ENCODE data around the gene NR6A1.
A peak's percentile ranks its signal among the peaks of the same experiment; 100 is the strongest.

Gene NR6A1

DNA sequence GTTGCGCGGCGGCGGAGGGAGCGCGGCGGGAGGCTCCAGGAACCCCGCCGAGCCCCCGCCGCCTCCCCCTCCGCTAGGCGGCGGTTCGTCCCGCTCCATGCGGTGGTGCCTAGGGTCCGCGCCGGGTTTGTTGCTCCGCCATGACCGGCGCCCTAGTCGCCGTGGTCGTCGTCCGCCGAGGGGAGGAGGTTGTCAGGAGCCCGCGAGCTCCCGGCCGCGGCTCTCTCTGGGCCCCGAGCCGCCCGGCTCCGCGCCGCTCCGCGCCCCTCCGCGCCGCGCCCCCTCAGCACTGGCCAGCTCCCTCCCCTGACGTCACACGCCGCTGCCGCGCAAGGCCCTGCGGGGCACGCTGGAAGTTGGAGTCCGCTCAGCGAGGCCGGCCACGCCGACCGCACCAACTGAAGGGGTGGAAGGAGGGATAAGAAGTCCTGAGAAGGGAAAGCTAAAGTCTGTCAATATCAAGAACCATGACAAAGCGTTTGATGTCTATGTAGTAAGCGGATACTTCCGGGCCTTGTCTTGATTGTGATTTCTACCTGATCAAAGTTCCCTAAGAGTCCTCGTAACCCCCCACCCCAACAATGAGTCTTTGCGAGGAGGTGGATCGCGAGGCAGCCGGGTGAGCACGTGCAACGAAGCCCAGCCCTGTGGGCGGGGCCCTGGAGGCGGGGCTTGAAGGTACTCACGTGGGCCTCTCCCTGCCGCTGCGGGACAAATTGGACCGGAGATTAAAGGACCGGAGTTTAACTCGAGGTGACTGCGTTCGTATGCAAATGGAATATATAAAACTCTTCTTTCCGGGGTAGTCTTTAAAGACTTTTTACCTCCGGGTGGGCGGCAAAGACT lies at the start of gene NR6A1:
Gene NR6A1 (minus strand): TSS at position 291 of the 846 bp plus-strand sequence.
- H3K27ac ChIP-seq (ENCODE audit: low read depth, low read length) = peak within 1 kb of the TSS; percentile 71
- H3K9me3 ChIP-seq (ENCODE audit: control insufficient read depth in 1 of 2, low read length in 2 of 2) = no peaks in the 10 kb centered on the region
- peaks cover 22 to 24% of the 10 kb centered on the region in 2 donors for H3K4me1 ChIP-seq (ENCODE audit: control insufficient read depth in 1 of 2, insufficient read depth in 2 of 2, low read length in 2 of 2)
- H3K36me3 ChIP-seq (ENCODE audit: control insufficient read depth in 1 of 2, insufficient read depth in 2 of 2, low read length in 2 of 2) = no peaks in the 10 kb centered on the region
- H3K27me3 ChIP-seq (ENCODE audit: control insufficient read depth in 1 of 2, insufficient read depth in 2 of 2, low read length in 2 of 2) = peaks cover 2 to 4% of the 10 kb centered on the region in 2 donors
- peak within 1 kb of the TSS; percentile 72 to 73 for H3K9ac ChIP-seq (ENCODE audit: low read depth in 1 of 2, low read length in 2 of 2)
- peak within 1 kb of the TSS; percentile 85 to 88 for H3K4me3 ChIP-seq (ENCODE audit: low read depth in 1 of 2, low read length in 2 of 2)

DNA sequence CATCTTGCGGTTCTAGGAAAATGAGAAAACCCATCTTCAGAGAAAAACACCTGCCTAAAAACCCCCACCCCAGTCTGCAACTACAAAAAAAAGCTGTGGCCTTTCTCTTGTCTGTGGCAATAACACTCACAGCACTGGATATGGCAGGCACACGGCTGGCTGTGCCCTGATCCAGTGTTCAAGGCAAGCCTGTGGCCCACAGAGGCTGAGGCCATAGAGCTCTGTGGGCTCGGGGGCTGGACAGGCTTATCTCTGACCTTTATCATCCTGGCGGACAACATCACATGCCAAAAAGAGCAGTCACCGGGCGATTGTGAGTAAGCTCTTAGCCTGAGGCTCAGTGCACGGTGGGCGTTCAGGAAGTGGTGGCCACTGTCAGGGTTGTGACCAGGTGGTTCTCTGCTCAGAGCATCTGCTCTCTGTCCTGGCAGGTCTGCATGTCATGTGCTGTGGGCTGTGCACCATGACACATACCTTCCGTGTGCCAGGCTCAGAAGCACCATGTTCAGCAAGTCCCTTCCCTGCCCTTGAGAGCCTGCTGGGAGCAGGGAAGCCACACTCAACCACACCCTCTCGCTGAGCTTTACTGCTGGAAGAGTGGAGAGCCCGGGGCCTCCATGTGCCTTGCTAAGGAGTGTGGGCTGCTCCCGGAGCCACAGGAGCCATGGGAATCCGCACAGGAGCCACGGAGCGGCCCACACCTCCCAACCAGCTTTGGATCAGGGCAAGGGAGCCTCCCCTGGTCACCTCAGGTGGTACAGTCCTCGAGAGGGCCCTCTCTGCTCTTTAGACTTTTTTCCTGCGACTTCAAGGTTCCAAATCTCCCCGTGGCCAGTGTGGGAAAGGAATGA lies 47.5 kb upstream of the NR6A1 start:
- Histone ChIP-seq H3K27me3 (ENCODE audit: control insufficient read depth in 1 of 2, insufficient read depth in 2 of 2, low read length in 2 of 2) (no peaks in the 10 kb centered on the region), H3K9ac (ENCODE audit: low read depth in 1 of 2, low read length in 2 of 2) (no peak overlapping the region), H3K4me3 (ENCODE audit: low read depth in 1 of 2, low read length in 2 of 2) (no peak overlapping the region), H3K9me3 (ENCODE audit: control insufficient read depth in 1 of 2, low read length in 2 of 2) (no peaks in the 10 kb centered on the region), H3K4me1 (ENCODE audit: control insufficient read depth in 1 of 2, insufficient read depth in 2 of 2, low read length in 2 of 2) (peaks cover 14 to 15% of the 10 kb centered on the region in 2 donors), H3K27ac (ENCODE audit: low read depth, low read length) (no peak overlapping the region), H3K36me3 (ENCODE audit: control insufficient read depth in 1 of 2, insufficient read depth in 2 of 2, low read length in 2 of 2) (no peaks in the 10 kb centered on the region)

- Histone ChIP-seq H3K27me3 (ENCODE audit: control insufficient read depth in 1 of 2, insufficient read depth in 2 of 2, low read length in 2 of 2) (no peaks in the 10 kb centered on the region), H3K9ac (ENCODE audit: low read depth in 1 of 2, low read length in 2 of 2) (no peak overlapping the region), H3K4me3 (ENCODE audit: low read depth in 1 of 2, low read length in 2 of 2) (no peak overlapping the region), H3K4me1 (ENCODE audit: control insufficient read depth in 1 of 2, insufficient read depth in 2 of 2, low read length in 2 of 2) (peaks cover 8 to 9% of the 10 kb centered on the region in 2 donors), H3K36me3 (ENCODE audit: control insufficient read depth in 1 of 2, insufficient read depth in 2 of 2, low read length in 2 of 2) (no peaks in the 10 kb centered on the region), H3K9me3 (ENCODE audit: control insufficient read depth in 1 of 2, low read length in 2 of 2) (no peaks in the 10 kb centered on the region), H3K27ac (ENCODE audit: low read depth, low read length) (no peak overlapping the region)
Observed at GRCh38 chr9:124815601-124816000, 44.5 kb upstream of the NR6A1 start.

DNA sequence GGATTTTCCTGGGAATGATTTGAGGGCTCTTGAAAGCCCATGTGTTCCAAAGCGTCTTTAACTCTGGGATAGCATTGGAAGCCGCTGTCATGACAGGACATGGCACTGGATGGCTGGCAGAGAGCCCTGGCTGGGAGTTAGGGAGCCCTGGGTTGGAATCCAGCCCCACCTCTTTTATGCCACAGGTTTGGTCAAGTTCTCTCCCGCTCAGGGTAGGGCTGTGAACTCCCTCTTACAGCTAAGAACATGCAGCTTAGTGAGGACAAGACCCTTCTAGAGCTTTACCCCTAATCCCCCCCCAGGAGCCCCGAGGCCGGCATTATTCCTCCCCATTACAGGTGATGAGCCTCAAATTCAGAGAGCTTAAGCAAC lies 43.0 kb upstream of the NR6A1 start:
- H3K9me3 ChIP-seq (ENCODE audit: control insufficient read depth in 1 of 2, low read length in 2 of 2) = no peaks in the 10 kb centered on the region
- no peaks in the 10 kb centered on the region for H3K27me3 ChIP-seq (ENCODE audit: control insufficient read depth in 1 of 2, insufficient read depth in 2 of 2, low read length in 2 of 2)
- H3K4me3 ChIP-seq (ENCODE audit: low read depth in 1 of 2, low read length in 2 of 2) = no peak overlapping the region
- H3K9ac ChIP-seq (ENCODE audit: low read depth in 1 of 2, low read length in 2 of 2) = no peak overlapping the region
- H3K27ac ChIP-seq (ENCODE audit: low read depth, low read length) = no peak overlapping the region
- no peaks in the 10 kb centered on the region for H3K36me3 ChIP-seq (ENCODE audit: control insufficient read depth in 1 of 2, insufficient read depth in 2 of 2, low read length in 2 of 2)
- peaks cover 8% of the 10 kb centered on the region in 2 donors for H3K4me1 ChIP-seq (ENCODE audit: control insufficient read depth in 1 of 2, insufficient read depth in 2 of 2, low read length in 2 of 2)

- H3K9me3 ChIP-seq (ENCODE audit: control insufficient read depth in 1 of 2, low read length in 2 of 2) = no peaks in the 10 kb centered on the region
- no peak overlapping the region for H3K27ac ChIP-seq (ENCODE audit: low read depth, low read length)
- peaks cover 3% of the 10 kb centered on the region in 2 donors for H3K4me1 ChIP-seq (ENCODE audit: control insufficient read depth in 1 of 2, insufficient read depth in 2 of 2, low read length in 2 of 2)
- no peaks in the 10 kb centered on the region for H3K36me3 ChIP-seq (ENCODE audit: control insufficient read depth in 1 of 2, insufficient read depth in 2 of 2, low read length in 2 of 2)
- no peak overlapping the region for H3K4me3 ChIP-seq (ENCODE audit: low read depth in 1 of 2, low read length in 2 of 2)
- H3K27me3 ChIP-seq (ENCODE audit: control insufficient read depth in 1 of 2, insufficient read depth in 2 of 2, low read length in 2 of 2) = no peaks in the 10 kb centered on the region
- H3K9ac ChIP-seq (ENCODE audit: low read depth in 1 of 2, low read length in 2 of 2) = no peak overlapping the region
Observed at GRCh38 chr9:124813501-124814163, 42.5 kb upstream of the NR6A1 start.

DNA sequence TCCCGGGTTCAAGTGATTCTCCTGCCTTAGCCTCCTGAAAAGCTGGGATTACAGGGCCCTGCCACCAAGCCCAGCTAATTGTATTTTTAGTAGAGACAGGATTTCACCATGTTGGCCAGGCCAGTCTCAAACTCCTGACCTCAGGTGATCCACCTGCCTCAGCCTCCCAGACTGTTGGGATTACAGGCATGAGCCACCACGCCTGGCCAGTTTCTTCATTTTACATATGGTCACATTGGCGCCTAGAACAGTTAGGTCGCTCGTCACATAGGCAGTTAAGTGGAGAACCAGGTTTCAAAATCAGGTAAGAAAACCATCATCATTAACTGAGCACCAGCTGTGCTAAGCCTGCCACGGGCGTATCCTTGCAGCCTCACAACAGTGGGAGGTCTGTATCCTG lies 41.9 kb upstream of the NR6A1 start:
- no peaks in the 10 kb centered on the region for H3K27me3 ChIP-seq (ENCODE audit: control insufficient read depth in 1 of 2, insufficient read depth in 2 of 2, low read length in 2 of 2)
- H3K9me3 ChIP-seq (ENCODE audit: control insufficient read depth in 1 of 2, low read length in 2 of 2) = no peaks in the 10 kb centered on the region
- no peaks in the 10 kb centered on the region for H3K36me3 ChIP-seq (ENCODE audit: control insufficient read depth in 1 of 2, insufficient read depth in 2 of 2, low read length in 2 of 2)
- no peaks in the 10 kb centered on the region for H3K4me1 ChIP-seq (ENCODE audit: control insufficient read depth in 1 of 2, insufficient read depth in 2 of 2, low read length in 2 of 2)
- H3K27ac ChIP-seq (ENCODE audit: low read depth, low read length) = no peak overlapping the region
- H3K4me3 ChIP-seq (ENCODE audit: low read depth in 1 of 2, low read length in 2 of 2) = no peak overlapping the region
- no peak overlapping the region for H3K9ac ChIP-seq (ENCODE audit: low read depth in 1 of 2, low read length in 2 of 2)

DNA sequence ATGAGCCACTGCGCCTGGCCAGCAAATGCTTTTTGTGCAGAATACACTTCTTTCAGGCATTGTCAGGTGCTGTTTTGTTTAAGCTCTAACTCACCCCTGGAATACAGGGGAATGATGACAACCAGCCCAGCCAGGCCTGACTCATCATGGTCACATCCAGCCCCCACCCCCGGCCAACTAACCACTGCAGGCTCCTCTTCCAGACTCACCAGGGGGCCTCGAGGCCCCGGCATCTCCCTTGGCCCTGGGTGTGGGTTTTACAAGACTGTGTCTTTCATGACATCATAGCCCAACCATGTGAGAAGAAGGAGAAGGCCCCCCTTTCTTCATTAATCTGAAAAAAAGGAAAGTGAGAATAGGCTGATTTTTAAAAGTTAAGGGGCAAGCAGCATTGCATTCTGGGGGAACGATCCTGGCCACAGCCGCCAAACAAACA lies 41.3 kb upstream of the NR6A1 start:
- H3K9ac ChIP-seq (ENCODE audit: low read depth in 1 of 2, low read length in 2 of 2) = no peak overlapping the region
- no peak overlapping the region for H3K27ac ChIP-seq (ENCODE audit: low read depth, low read length)

GRCh38 chr9:124810663-124811355 lies 39.7 kb upstream of the NR6A1 start:
- no peak overlapping the region for H3K27ac ChIP-seq (ENCODE audit: low read depth, low read length)
- H3K27me3 ChIP-seq (ENCODE audit: control insufficient read depth in 1 of 2, insufficient read depth in 2 of 2, low read length in 2 of 2) = no peaks in the 10 kb centered on the region
- no peak overlapping the region for H3K4me3 ChIP-seq (ENCODE audit: low read depth in 1 of 2, low read length in 2 of 2)
- no peak overlapping the region for H3K9ac ChIP-seq (ENCODE audit: low read depth in 1 of 2, low read length in 2 of 2)
- no peaks in the 10 kb centered on the region for H3K9me3 ChIP-seq (ENCODE audit: control insufficient read depth in 1 of 2, low read length in 2 of 2)
- H3K4me1 ChIP-seq (ENCODE audit: control insufficient read depth in 1 of 2, insufficient read depth in 2 of 2, low read length in 2 of 2) = no peaks in the 10 kb centered on the region
- H3K36me3 ChIP-seq (ENCODE audit: control insufficient read depth in 1 of 2, insufficient read depth in 2 of 2, low read length in 2 of 2) = no peaks in the 10 kb centered on the region

More for the DNA sequence above, 41.3 kb upstream of the NR6A1 start:
- H3K4me3 ChIP-seq (ENCODE audit: low read depth in 1 of 2, low read length in 2 of 2) = no peak overlapping the region
- no peaks in the 10 kb centered on the region for H3K27me3 ChIP-seq (ENCODE audit: control insufficient read depth in 1 of 2, insufficient read depth in 2 of 2, low read length in 2 of 2)
- no peaks in the 10 kb centered on the region for H3K9me3 ChIP-seq (ENCODE audit: control insufficient read depth in 1 of 2, low read length in 2 of 2)
- H3K4me1 ChIP-seq (ENCODE audit: control insufficient read depth in 1 of 2, insufficient read depth in 2 of 2, low read length in 2 of 2) = no peaks in the 10 kb centered on the region
- H3K36me3 ChIP-seq (ENCODE audit: control insufficient read depth in 1 of 2, insufficient read depth in 2 of 2, low read length in 2 of 2) = no peaks in the 10 kb centered on the region

DNA sequence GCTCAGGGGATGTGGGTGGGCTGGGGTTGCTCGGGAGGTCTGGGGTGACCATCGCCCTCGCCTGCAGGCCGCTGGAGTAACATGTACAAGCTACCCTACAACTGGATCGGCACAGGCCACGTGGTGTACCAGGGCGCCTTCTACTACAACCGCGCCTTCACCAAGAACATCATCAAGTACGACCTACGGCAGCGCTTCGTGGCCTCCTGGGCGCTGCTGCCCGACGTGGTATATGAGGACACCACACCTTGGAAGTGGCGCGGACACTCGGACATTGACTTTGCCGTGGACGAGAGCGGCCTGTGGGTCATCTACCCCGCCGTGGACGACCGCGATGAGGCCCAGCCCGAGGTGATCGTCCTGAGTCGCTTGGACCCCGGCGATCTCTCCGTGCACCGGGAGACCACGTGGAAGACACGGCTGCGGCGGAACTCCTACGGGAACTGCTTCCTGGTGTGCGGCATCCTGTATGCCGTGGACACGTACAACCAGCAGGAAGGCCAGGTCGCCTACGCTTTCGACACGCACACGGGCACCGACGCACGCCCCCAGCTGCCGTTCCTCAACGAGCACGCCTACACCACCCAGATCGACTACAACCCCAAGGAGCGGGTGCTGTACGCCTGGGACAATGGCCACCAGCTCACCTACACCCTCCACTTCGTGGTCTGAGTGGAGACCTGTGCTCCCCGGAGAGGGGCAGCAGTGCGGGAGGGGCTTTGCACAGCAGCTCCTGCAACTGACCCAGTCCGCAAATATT lies 38.8 kb upstream of the NR6A1 start:
- H3K27me3 ChIP-seq (ENCODE audit: control insufficient read depth in 1 of 2, insufficient read depth in 2 of 2, low read length in 2 of 2) = no peaks in the 10 kb centered on the region
- no peaks in the 10 kb centered on the region for H3K4me1 ChIP-seq (ENCODE audit: control insufficient read depth in 1 of 2, insufficient read depth in 2 of 2, low read length in 2 of 2)
- H3K27ac ChIP-seq (ENCODE audit: low read depth, low read length) = no peak overlapping the region
- no peaks in the 10 kb centered on the region for H3K9me3 ChIP-seq (ENCODE audit: control insufficient read depth in 1 of 2, low read length in 2 of 2)
- H3K9ac ChIP-seq (ENCODE audit: low read depth in 1 of 2, low read length in 2 of 2) = no peak overlapping the region
- H3K4me3 ChIP-seq (ENCODE audit: low read depth in 1 of 2, low read length in 2 of 2) = no peak overlapping the region
- H3K36me3 ChIP-seq (ENCODE audit: control insufficient read depth in 1 of 2, insufficient read depth in 2 of 2, low read length in 2 of 2) = no peaks in the 10 kb centered on the region

All from duodenal mucosa (tissue), 2 donors.